Esophagus muscularis mucosa (tissue), 3 donors: ENCODE data around the gene NAXE.

Experiments
- CTCF ChIP-seq, 3 experiments: fragments of 200-600 bp in 2 of 3; fragments of 450-650 bp in 1 of 3; sonication (generic) in 2 of 3; IDR thresholded peaks; one replicate each; pipeline ENCODE4 v1.5.1; 2017 to 2019; ENCODE audit warnings: antibody characterized with exemption in 3 of 3, mild to moderate bottlenecking in 2 of 3, moderate library complexity in 1 of 3
- POLR2A ChIP-seq: fragments of 450-650 bp; IDR thresholded peaks from one replicate; pipeline ENCODE4 v1.6.1; 2017; ENCODE audit warnings: antibody characterized with exemption, moderate library complexity, mild to moderate bottlenecking, low read depth
- POLR2AphosphoS5 ChIP-seq, 2 donors: sonication (generic); formaldehyde crosslinking; IDR thresholded peaks; one replicate each; pipeline ENCODE4 v1.6.1; 2017; ENCODE audit warnings: antibody characterized with exemption in 2 of 2

- TF ChIP-seq CTCF (IDR thresholded peaks at IDR 0.05) (peak; percentile 63 to 88 (median 85)), POLR2A (no peak), POLR2AphosphoS5 (IDR thresholded peaks at IDR 0.05) (peak; percentile 53 to 56)
Measured at GRCh38 chr1:156608036-156608674, 16.6 kb downstream of the NAXE start.
